Neutrophil (primary cell): ENCODE measurements around the gene VWA8.

Experiments used
- H3K27ac ChIP-seq: fragments of 200-600 bp; sonication (generic); 2 replicates; pipeline ENCODE4 v1.5.1; 2016; ENCODE audit warnings: mild to moderate bottlenecking, moderate library complexity
- H3K27me3 ChIP-seq: fragments of 200-600 bp; sonication (generic); 2 replicates; pipeline ENCODE4 v1.6.0; 2016; ENCODE audit warnings: mild to moderate bottlenecking
- H3K36me3 ChIP-seq: fragments of 200-600 bp; sonication (generic); 2 replicates; pipeline ENCODE4 v1.5.1; 2017
- H3K4me1 ChIP-seq, 2 experiments: fragments of 200-600 bp in 1 of 2; sonication (generic) in 1 of 2; 1 replicate in 1 of 2; 2 replicates in 1 of 2; pipeline versions ENCODE4 v1.5.1 to v1.6.1; 2013 to 2016; ENCODE audit warnings: low read depth in 1 of 2, low read length in 1 of 2, mild to moderate bottlenecking in 1 of 2, moderate library complexity in 1 of 2; ENCODE audit not compliant: control insufficient read depth in 1 of 2, insufficient read depth in 1 of 2
- H3K4me3 ChIP-seq, 2 experiments: fragments of 200-600 bp in 1 of 2; sonication (generic) in 1 of 2; 1 replicate in 1 of 2; 2 replicates in 1 of 2; pipeline ENCODE4 v1.5.1; 2013 to 2016; ENCODE audit warnings: low read depth in 1 of 2, low read length in 1 of 2, mild to moderate bottlenecking in 1 of 2, moderate library complexity in 1 of 2
- H3K9me3 ChIP-seq: fragments of 200-600 bp; sonication (generic); 2 replicates; pipeline ENCODE4 v1.5.1; 2016
- CTCF ChIP-seq: fragments of 200-600 bp; sonication (generic); IDR thresholded peaks from 2 replicates; pipeline ENCODE4 v1.5.1; 2016; ENCODE audit warnings: antibody characterized with exemption

The VWA8 gene

DNA sequence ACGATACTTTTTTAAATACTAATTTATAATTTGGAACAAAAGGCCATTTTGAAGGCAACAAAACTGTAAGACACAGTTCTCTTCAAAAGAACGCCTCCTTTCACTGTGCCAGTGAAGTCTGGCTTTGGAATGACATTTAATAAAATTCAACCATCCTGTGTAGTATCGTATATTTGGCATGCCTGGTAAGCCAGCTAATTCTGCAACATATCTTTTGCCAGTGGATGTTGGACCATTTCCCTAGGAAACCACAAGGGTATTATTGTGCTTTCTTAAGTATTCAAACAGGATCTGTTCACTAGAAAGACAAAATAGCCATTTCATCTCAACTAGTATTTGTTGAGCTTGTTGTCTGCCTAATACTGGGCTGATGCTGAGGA, 391.9 kb downstream of the VWA8 start:
- no peaks in the 10 kb centered on the region for H3K36me3 ChIP-seq
- H3K9me3 ChIP-seq: no peaks in the 10 kb centered on the region
- H3K4me3 ChIP-seq: no peak overlapping the region
- no peak for TF ChIP-seq CTCF
- H3K4me1 ChIP-seq: no peaks in the 10 kb centered on the region
- no peak overlapping the region for H3K27ac ChIP-seq
- H3K27me3 ChIP-seq: no peaks in the 10 kb centered on the region

- no peak overlapping the region for H3K4me3 ChIP-seq
- no peaks in the 10 kb centered on the region for H3K4me1 ChIP-seq
- no peaks in the 10 kb centered on the region for H3K36me3 ChIP-seq
- H3K9me3 ChIP-seq: no peaks in the 10 kb centered on the region
- H3K27ac ChIP-seq: no peak overlapping the region
- no peaks in the 10 kb centered on the region for H3K27me3 ChIP-seq
- TF ChIP-seq CTCF: no peak
Observed at GRCh38 chr13:41568143-41568971, 392.6 kb downstream of the VWA8 start.

GRCh38 chr13:41567363-41567762, 393.5 kb downstream of the VWA8 start:
- H3K4me3 ChIP-seq: no peak overlapping the region
- no peaks in the 10 kb centered on the region for H3K4me1 ChIP-seq
- TF ChIP-seq CTCF: no peak
- no peak overlapping the region for H3K27ac ChIP-seq
- H3K9me3 ChIP-seq: no peaks in the 10 kb centered on the region
- H3K27me3 ChIP-seq: no peaks in the 10 kb centered on the region
- H3K36me3 ChIP-seq: no peaks in the 10 kb centered on the region

DNA sequence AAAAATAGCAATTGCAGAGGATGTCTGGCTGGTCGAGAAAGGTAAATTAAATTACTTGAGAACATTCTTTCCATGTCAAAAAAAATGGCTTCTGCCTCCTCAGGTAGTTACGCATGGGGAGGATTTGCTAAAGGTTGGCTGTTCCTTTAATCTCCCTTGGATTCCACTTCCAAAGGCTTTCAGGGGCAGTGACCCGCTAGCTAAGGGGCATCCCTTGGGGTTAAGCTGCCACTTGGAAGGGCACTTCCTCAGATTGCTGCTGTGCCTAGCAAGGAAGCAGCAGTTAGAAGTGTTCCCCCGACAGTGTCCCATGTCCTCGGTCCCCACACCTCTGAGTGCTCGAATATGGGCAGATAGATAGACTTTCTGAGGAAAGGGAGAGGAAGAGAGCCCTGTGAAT, 395.1 kb downstream of the VWA8 start:
- H3K4me1 ChIP-seq: no peaks in the 10 kb centered on the region
- no peak overlapping the region for H3K27ac ChIP-seq
- TF ChIP-seq CTCF: no peak
- no peaks in the 10 kb centered on the region for H3K36me3 ChIP-seq
- no peak overlapping the region for H3K4me3 ChIP-seq
- no peaks in the 10 kb centered on the region for H3K9me3 ChIP-seq
- no peaks in the 10 kb centered on the region for H3K27me3 ChIP-seq

GRCh38 chr13:41565216-41565615, 395.7 kb downstream of the VWA8 start:
- Histone ChIP-seq H3K27me3 (no peaks in the 10 kb centered on the region), H3K9me3 (no peaks in the 10 kb centered on the region), H3K4me1 (no peaks in the 10 kb centered on the region), H3K4me3 (no peak overlapping the region), H3K36me3 (no peaks in the 10 kb centered on the region), H3K27ac (no peak overlapping the region)
- no peak for TF ChIP-seq CTCF
